ENCODE measurements around the gene RFESD. TPM values are rescaled to one million over a fixed set of nuclear protein-coding genes. Genes with fewer than 3 reads are reported as not detected.

The RFESD gene
- total and polyA plus RNA-seq, 2 of the 13 experiments (the other 11 are each of a cell fraction or from before 2014, with no cell fraction given), result 1.1 to 2.2 TPM

GRCh38 chr5:95690333-95690732 is 43.8 kb downstream of the RFESD start:
- ATAC-seq, result no peak
- no peak for FAIRE-seq

More at GRCh38 chr5:95690333-95690732, 43.8 kb downstream of the RFESD start:
- in situ Hi-C loops (cut with HindIII; ENCODE audit: extremely low pct_ligation_motif_present, low pct_unique_long_range_greater_than_20kb) (no loop called here), intact Hi-C loops (cut with micrococcal nuclease; ENCODE audit: unreplicated experiment) (no loop called here)
- Histone ChIP-seq H3K27me3 (ENCODE audit: control insufficient read depth in 1 of 2, insufficient read depth in 2 of 2, low read length in 2 of 2) (no peaks in the 10 kb centered on the region), H3K4me1 (ENCODE audit: insufficient read depth, low read length) (no peaks in the 10 kb centered on the region), H3K4me3 (replicated peaks in 1 of 3; ENCODE audit: insufficient read depth in 1 of 3, low read depth in 2 of 3, low read length in 3 of 3) (no peak overlapping the region), H3K79me2 (ENCODE audit: insufficient read depth, low read length) (no peaks in the 10 kb centered on the region), H4K20me1 (ENCODE audit: insufficient read depth, low read length) (no peaks in the 10 kb centered on the region), H3K9ac (ENCODE audit: insufficient read depth, low read depth, low read length) (no peak overlapping the region), H3K9me3 (ENCODE audit: low read length) (no peaks in the 10 kb centered on the region), H3K27ac (ENCODE audit: extremely low read length, insufficient read depth, low read length) (no peak overlapping the region), H3K36me3 (replicated peaks in 1 of 2; ENCODE audit: control insufficient read depth in 1 of 2, insufficient read depth in 2 of 2, low read length in 2 of 2) (no peaks in the 10 kb centered on the region), H2AFZ (ENCODE audit: low read length) (no peak overlapping the region), H3K4me2 (ENCODE audit: low read depth, low read length) (no peak overlapping the region)
- POLR2A ChIA-PET, result no interaction called here
- no TSS peak for BruUV-seq (replicated peaks)
- no peak for TF ChIP-seq NFKB2 (CRISPR knock-in tag; IDR thresholded peaks at IDR 0.05; ENCODE audit: borderline replicate concordance)
- TF ChIP-seq, protein P1, sequence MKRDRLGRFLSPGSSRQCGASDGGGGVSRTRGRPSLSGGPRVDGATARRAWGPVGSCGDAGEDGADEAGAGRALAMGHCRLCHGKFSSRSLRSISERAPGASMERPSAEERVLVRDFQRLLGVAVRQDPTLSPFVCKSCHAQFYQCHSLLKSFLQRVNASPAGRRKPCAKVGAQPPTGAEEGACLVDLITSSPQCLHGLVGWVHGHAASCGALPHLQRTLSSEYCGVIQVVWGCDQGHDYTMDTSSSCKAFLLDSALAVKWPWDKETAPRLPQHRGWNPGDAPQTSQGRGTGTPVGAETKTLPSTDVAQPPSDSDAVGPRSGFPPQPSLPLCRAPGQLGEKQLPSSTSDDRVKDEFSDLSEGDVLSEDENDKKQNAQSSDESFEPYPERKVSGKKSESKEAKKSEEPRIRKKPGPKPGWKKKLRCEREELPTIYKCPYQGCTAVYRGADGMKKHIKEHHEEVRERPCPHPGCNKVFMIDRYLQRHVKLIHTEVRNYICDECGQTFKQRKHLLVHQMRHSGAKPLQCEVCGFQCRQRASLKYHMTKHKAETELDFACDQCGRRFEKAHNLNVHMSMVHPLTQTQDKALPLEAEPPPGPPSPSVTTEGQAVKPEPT (CRISPR knock-in tag; IDR thresholded peaks at IDR 0.05; ENCODE audit: low read depth), result no peak
- TF ChIP-seq LBX2 (CRISPR knock-in tag; IDR thresholded peaks at IDR 0.05; ENCODE audit: borderline replicate concordance), result no peak
- TF ChIP-seq, protein P2, sequence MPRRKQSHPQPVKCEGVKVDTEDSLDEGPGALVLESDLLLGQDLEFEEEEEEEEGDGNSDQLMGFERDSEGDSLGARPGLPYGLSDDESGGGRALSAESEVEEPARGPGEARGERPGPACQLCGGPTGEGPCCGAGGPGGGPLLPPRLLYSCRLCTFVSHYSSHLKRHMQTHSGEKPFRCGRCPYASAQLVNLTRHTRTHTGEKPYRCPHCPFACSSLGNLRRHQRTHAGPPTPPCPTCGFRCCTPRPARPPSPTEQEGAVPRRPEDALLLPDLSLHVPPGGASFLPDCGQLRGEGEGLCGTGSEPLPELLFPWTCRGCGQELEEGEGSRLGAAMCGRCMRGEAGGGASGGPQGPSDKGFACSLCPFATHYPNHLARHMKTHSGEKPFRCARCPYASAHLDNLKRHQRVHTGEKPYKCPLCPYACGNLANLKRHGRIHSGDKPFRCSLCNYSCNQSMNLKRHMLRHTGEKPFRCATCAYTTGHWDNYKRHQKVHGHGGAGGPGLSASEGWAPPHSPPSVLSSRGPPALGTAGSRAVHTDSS (CRISPR knock-in tag; conservative IDR thresholded peaks at IDR 0.05), result no peak
- TF ChIP-seq, protein P3, sequence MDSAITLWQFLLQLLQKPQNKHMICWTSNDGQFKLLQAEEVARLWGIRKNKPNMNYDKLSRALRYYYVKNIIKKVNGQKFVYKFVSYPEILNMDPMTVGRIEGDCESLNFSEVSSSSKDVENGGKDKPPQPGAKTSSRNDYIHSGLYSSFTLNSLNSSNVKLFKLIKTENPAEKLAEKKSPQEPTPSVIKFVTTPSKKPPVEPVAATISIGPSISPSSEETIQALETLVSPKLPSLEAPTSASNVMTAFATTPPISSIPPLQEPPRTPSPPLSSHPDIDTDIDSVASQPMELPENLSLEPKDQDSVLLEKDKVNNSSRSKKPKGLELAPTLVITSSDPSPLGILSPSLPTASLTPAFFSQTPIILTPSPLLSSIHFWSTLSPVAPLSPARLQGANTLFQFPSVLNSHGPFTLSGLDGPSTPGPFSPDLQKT (CRISPR knock-in tag; IDR thresholded peaks at IDR 0.05; ENCODE audit: borderline replicate concordance), result no peak
- TF ChIP-seq RERE (CRISPR knock-in tag; IDR thresholded peaks at IDR 0.05; ENCODE audit: low read depth), result no peak
- TF ChIP-seq GTF3A (CRISPR knock-in tag; conservative IDR thresholded peaks at IDR 0.05), result no peak
- CTCF ChIA-PET (ENCODE audit: low intra/inter-chr PET ratio, low total read pairs), result no interaction called here
- DNase-seq (ENCODE audit: low spot score), result no peak
